HepG2 (cell line): ENCODE data around the gene TNPO3. TPM values are rescaled to one million over a fixed set of nuclear protein-coding genes. Genes with fewer than 3 reads are reported as not detected.
A peak's percentile ranks its signal among the peaks of the same experiment; 100 is the strongest.

Experiments used
- ATAC-seq: fragments of 200-7000 bp; cut with Tn5 transposase; 3 replicates; pipeline ENCODE4 v1.9.1; 2020; ENCODE audit warnings: mild to moderate bottlenecking, moderate library complexity
- BruUV-seq: library from RNA; stranded (reverse); fragments of 400-500 nt; replicated peaks from 2 replicates; lab custom pipeline; 2021; lab: Mats Ljungman, UMichigan
- CTCF ChIA-PET: fragments of 300-600 bp; formaldehyde crosslinking; extraction: SDS; loops from one replicate; lab custom pipeline; 2021; ENCODE audit warnings: low total read pairs, inconsistent platforms, low intra/inter-chr PET ratio; lab: Yijun Ruan, JAX
- POLR2A ChIA-PET: fragments of 350-600 bp; sonication (Branson Sonifier 250); formaldehyde crosslinking; loops from one replicate; lab custom pipeline; 2020; ENCODE audit warnings: antibody characterized with exemption, inconsistent platforms; lab: Yijun Ruan, JAX
- DNase-seq: peaks from one replicate; pipeline ENCODE4 v3.0.0-alpha.2; 2015; ENCODE audit warnings: low spot score
- FAIRE-seq: peaks from 3 replicates; lab custom pipeline; 2011; peaks lifted over from hg19 to GRCh38; lab: Jason Lieb, UNC
- H2AFZ ChIP-seq: one replicate; pipeline ENCODE4 v1.6.1; 2011; ENCODE audit warnings: low read length, inconsistent platforms
- H3K27ac ChIP-seq: fragments of 300-600 bp; 3 replicates; pipeline ENCODE4 v1.8.0; 2011; ENCODE audit warnings: mixed run types, mild to moderate bottlenecking, mixed read lengths, low read length, inconsistent platforms; ENCODE audit not compliant: insufficient read depth; ENCODE audit errors: extremely low read length
- H3K27me3 ChIP-seq, 2 experiments: fragments of 200-600 bp in 1 of 2; 2 replicates in 1 of 2; 3 replicates in 1 of 2; pipeline versions ENCODE4 v1.6.0 to v1.8.0; 2011; ENCODE audit warnings: low read length in 2 of 2, mild to moderate bottlenecking in 2 of 2, moderate library complexity in 2 of 2, inconsistent platforms in 1 of 2; ENCODE audit not compliant: insufficient read depth in 2 of 2, control insufficient read depth in 1 of 2
- H3K36me3 ChIP-seq, 2 experiments: fragments of 200-600 bp in 1 of 2; replicated peaks in 1 of 2; 2 replicates in 1 of 2; 3 replicates in 1 of 2; pipeline versions ENCODE4 v1.5.1 to v1.8.0; 2011; ENCODE audit warnings: low read length in 2 of 2, inconsistent platforms in 1 of 2; ENCODE audit not compliant: insufficient read depth in 2 of 2, control insufficient read depth in 1 of 2
- H3K4me1 ChIP-seq: 2 replicates; pipeline ENCODE4 v1.5.1; 2012; ENCODE audit warnings: low read length, inconsistent platforms; ENCODE audit not compliant: insufficient read depth
- H3K4me2 ChIP-seq: 2 replicates; pipeline ENCODE4 v1.6.0; 2011; ENCODE audit warnings: low read depth, low read length, inconsistent platforms
- H3K4me3 ChIP-seq, 3 experiments: fragments of 200-600 bp in 1 of 3; sonication (generic), shearing (Covaris generic) in 1 of 3; replicated peaks in 1 of 3; 2 replicates each; pipeline ENCODE4 v1.5.1; 2011 to 2016; ENCODE audit warnings: low read length in 3 of 3, inconsistent platforms in 2 of 3, low read depth in 2 of 3, mild to moderate bottlenecking in 2 of 3, control low read depth in 1 of 3, mixed read lengths in 1 of 3; ENCODE audit not compliant: insufficient read depth in 1 of 3
- H3K79me2 ChIP-seq: one replicate; pipeline ENCODE4 v1.6.1; 2011; ENCODE audit warnings: low read length, inconsistent platforms; ENCODE audit not compliant: insufficient read depth
- H3K9ac ChIP-seq: 2 replicates; pipeline ENCODE4 v1.6.0; 2011; ENCODE audit warnings: mild to moderate bottlenecking, low read depth, low read length, inconsistent platforms; ENCODE audit not compliant: insufficient read depth
- H3K9me3 ChIP-seq: 2 replicates; pipeline ENCODE4 v1.5.1; 2012; ENCODE audit warnings: mild to moderate bottlenecking, low read length
- H4K20me1 ChIP-seq: 2 replicates; pipeline ENCODE4 v1.6.0; 2011; ENCODE audit warnings: inconsistent platforms, mild to moderate bottlenecking, low read length, moderate library complexity; ENCODE audit not compliant: insufficient read depth
- CEBPB ChIP-seq: IDR thresholded peaks from 2 replicates; pipeline ENCODE4 v1.6.1; 2011; ENCODE audit warnings: low read depth, low read length, improper control_type of control experiment, borderline replicate concordance
- CEBPG ChIP-seq: IDR thresholded peaks from 2 replicates; pipeline ENCODE4 v1.6.1; 2016
- DRAP1 ChIP-seq: IDR thresholded peaks from 2 replicates; pipeline ENCODE4 v1.6.1; 2016; ENCODE audit warnings: missing genetic modification reagents, missing compliant biosample characterization
- HOXA7 ChIP-seq: sonication (generic); formaldehyde crosslinking; IDR thresholded peaks from 2 replicates; pipeline ENCODE4 v1.8.1; 2022; ENCODE audit warnings: mild to moderate bottlenecking, missing genetic modification reagents, moderate library complexity
- ZNF367 ChIP-seq: sonication (generic); formaldehyde crosslinking; IDR thresholded peaks from 2 replicates; pipeline ENCODE4 v1.4.0; 2020; ENCODE audit warnings: missing genetic modification reagents, borderline replicate concordance
- WGBS: methylation state at CpG from one replicate; pipeline ENCODE4 v1.1.6; 2017; ENCODE audit warnings: low lambda C conversion rate; 5-methylcytosine and 5-hydroxymethylcytosine counted together
- in situ Hi-C: cut with HindIII; loops from 2 replicates; pipeline ENCODE4 v1.10.0; 2017; ENCODE audit warnings: low pct_unique_long_range_greater_than_20kb; ENCODE audit not compliant: extremely low pct_ligation_motif_present
- intact Hi-C: fragments of 100-400 bp; cut with micrococcal nuclease; formaldehyde crosslinking; loops from one replicate; pipeline ENCODE4 v1.10.0; 2022; ENCODE audit not compliant: unreplicated experiment
- polyA plus RNA-seq, 8 experiments: library from polyadenylated mRNA; depleted of rRNA in 3 of 8; stranded (reverse) in 7 of 8; unstranded in 1 of 8; fragments of >200 nt; fragmentation: Illumina TruSeq in 4 of 8; extraction: Trizol in 4 of 8; gene quantifications; 2 replicates each; pipeline versions ENCODE4 v1.2.1 to v1.2.3, GENCODE V29; 2011 to 2016; ENCODE audit warnings: low read depth in 4 of 8, missing spikeins in 1 of 8, mixed read lengths in 1 of 8; ENCODE audit not compliant: insufficient read depth in 1 of 8
- total RNA-seq, 5 experiments: library from RNA; depleted of rRNA; stranded (reverse); fragments of >200 nt; fragmentation: Illumina TruSeq; extraction: Trizol; gene quantifications; 2 replicates each; pipeline ENCODE4 v1.2.3, GENCODE V29; 2016; ENCODE audit warnings: low read depth in 1 of 5

TNPO3 gene
- total and polyA plus RNA-seq, 2 of the 13 experiments (the other 11 are each of a cell fraction or from before 2014, with no cell fraction given) = 23.8 to 44.6 TPM

- no peak overlapping the region for H3K4me2 ChIP-seq
- H3K4me1 ChIP-seq = 0 out of 2 replicates have a peak, but pooled peaks cover 9% of the 10 kb centered on the region
- no peaks in the 10 kb centered on the region for H3K36me3 ChIP-seq
- H3K79me2 ChIP-seq = no peaks in the 10 kb centered on the region
- FAIRE-seq = no peak
- peak; percentile 60; the same call in 1 of the 3 replicates for ATAC-seq
- CTCF ChIA-PET = no interaction called here
- no peaks in the 10 kb centered on the region for H3K27me3 ChIP-seq
- no peaks in the 10 kb centered on the region for H4K20me1 ChIP-seq
- peak; percentile 70 for TF ChIP-seq CEBPG
- peak; percentile 80; the same call in 1 of the 2 replicates for TF ChIP-seq CEBPB
- no peak for TF ChIP-seq ZNF367 (CRISPR knock-in tag)
- no TSS peak for BruUV-seq
- 0% methylated on average over 1 of the region's 1 CpG for WGBS
- H3K4me3 ChIP-seq = no peak overlapping the region
- H3K9me3 ChIP-seq = no peaks in the 10 kb centered on the region
- POLR2A ChIA-PET = interaction anchor here (1.4 kb wide), 1 partner anchor 20 kb away, joined by 4 read pairs; the partner anchor contains the start of gene TNPO3
- in situ Hi-C loops = no loop called here
- intact Hi-C loops = no loop called here
- H2AFZ ChIP-seq = no peak overlapping the region
- no peak overlapping the region for H3K9ac ChIP-seq
- no peak for DNase-seq
- no peak overlapping the region for H3K27ac ChIP-seq
Observed at GRCh38 chr7:129074361-129074871, 19.5 kb upstream of the TNPO3 start.

- FAIRE-seq (no peak), DNase-seq (no peak), ATAC-seq (no peak)
- no peak overlapping the region for H2AFZ ChIP-seq
- no peak overlapping the region for H3K27ac ChIP-seq
- ChIA-PET POLR2A (interaction anchor here (1.4 kb wide), 1 partner anchor 19 kb away, joined by 4 read pairs; the partner anchor contains the start of gene TNPO3), CTCF (no interaction called here)
- H3K9ac ChIP-seq = no peak overlapping the region
- intact Hi-C loops = no loop called here
- H3K27me3 ChIP-seq = peaks cover 0 to 5% of the 10 kb centered on the region in 2 experiments; a peak in 1 of 5 replicates
- no peak overlapping the region for H3K4me2 ChIP-seq
- no peaks in the 10 kb centered on the region for H3K79me2 ChIP-seq
- 67% methylated on average over 4 of the region's 4 CpGs for WGBS
- no peaks in the 10 kb centered on the region for H4K20me1 ChIP-seq
- H3K4me1 ChIP-seq = 0 out of 2 replicates have a peak, but pooled peaks cover 9% of the 10 kb centered on the region
- H3K36me3 ChIP-seq = no peaks in the 10 kb centered on the region
- H3K4me3 ChIP-seq = no peak overlapping the region
- BruUV-seq = no TSS peak
- H3K9me3 ChIP-seq = no peaks in the 10 kb centered on the region
- in situ Hi-C loops = no loop called here
- TF ChIP-seq DRAP1 = no peak
- no peak for TF ChIP-seq HOXA7 (CRISPR knock-in tag)
- TF ChIP-seq, all 625 proteins: peak for 0
Observed at GRCh38 chr7:129073738-129074137, 18.8 kb upstream of the TNPO3 start.
